GM12891 (cell line): Measurements from ENCODE around the gene ZC3H13.

Experiments used
- PAX5 ChIP-seq: IDR thresholded peaks from 2 replicates; pipeline ENCODE4 v1.6.1; 2011; ENCODE audit warnings: low read length, moderate library complexity, mild to moderate bottlenecking; ENCODE audit not compliant: insufficient read depth, severe bottlenecking
- POLR2A ChIP-seq: IDR thresholded peaks from 2 replicates; pipeline ENCODE4 v1.6.1; 2011; ENCODE audit warnings: low read depth, low read length, control low read depth
- POLR2AphosphoS5 ChIP-seq: IDR thresholded peaks from 2 replicates; pipeline ENCODE4 v1.6.1; 2011; ENCODE audit warnings: low read depth, low read length, control low read depth
- SPI1 ChIP-seq: IDR thresholded peaks from 2 replicates; pipeline ENCODE4 v1.6.1; 2011; ENCODE audit warnings: low read depth, low read length, control low read depth
- TAF1 ChIP-seq: IDR thresholded peaks from 2 replicates; pipeline ENCODE4 v1.6.1; 2011; ENCODE audit warnings: low read depth, low read length, control low read depth

DNA sequence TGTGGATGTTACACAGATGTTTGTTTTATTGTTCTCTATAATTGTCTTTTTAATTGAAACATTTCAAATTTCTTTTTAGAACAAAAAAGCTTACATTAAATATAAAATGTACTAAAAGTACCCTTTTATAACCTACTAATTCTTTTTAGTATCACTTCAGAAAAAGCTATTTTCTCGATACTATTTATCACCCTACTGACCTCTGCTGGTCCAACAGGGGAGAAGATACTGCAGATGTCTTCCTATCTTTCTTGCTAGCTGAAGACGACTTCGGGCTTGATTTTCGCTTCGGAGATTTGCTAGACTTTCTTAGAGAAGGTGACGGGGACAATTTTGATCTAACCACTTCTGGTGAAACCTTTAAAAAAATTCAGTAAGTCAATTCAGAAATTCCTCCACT is 42.4 kb downstream of the ZC3H13 start:
- no peak for TF ChIP-seq POLR2AphosphoS5
- TF ChIP-seq POLR2A, result no peak
- TF ChIP-seq TAF1, result no peak
- no peak for TF ChIP-seq PAX5
- no peak for TF ChIP-seq SPI1
